Hepatocyte (in vitro differentiated cells): ENCODE measurements around the gene CPEB3. TPM values are rescaled to one million over a fixed set of nuclear protein-coding genes. Genes with fewer than 3 reads are reported as not detected.

Experiments used
- DNase-seq: peaks from one replicate; pipeline ENCODE4 v3.0.0-alpha.2; 2016; ENCODE audit warnings: low spot score
- H2AFZ ChIP-seq: fragments of 200-600 bp; sonication (generic); 2 replicates; pipeline ENCODE4 v1.6.0; 2016; ENCODE audit warnings: antibody characterized with exemption, mild to moderate bottlenecking
- H3K27ac ChIP-seq: fragments of 200-600 bp; sonication (generic); 2 replicates; pipeline ENCODE4 v1.5.1; 2016; ENCODE audit warnings: mild to moderate bottlenecking
- H3K27me3 ChIP-seq: fragments of 200-600 bp; sonication (generic); 2 replicates; pipeline ENCODE4 v1.6.1; 2016
- H3K36me3 ChIP-seq: fragments of 200-600 bp; sonication (generic); replicated peaks from 2 replicates; pipeline ENCODE4 v1.5.1; 2016; ENCODE audit warnings: low read depth; ENCODE audit not compliant: insufficient read depth
- H3K4me1 ChIP-seq: fragments of 200-600 bp; sonication (generic); 2 replicates; pipeline ENCODE4 v1.5.1; 2016; ENCODE audit warnings: mild to moderate bottlenecking, moderate library complexity; ENCODE audit not compliant: insufficient read depth
- H3K4me2 ChIP-seq: fragments of 200-600 bp; sonication (generic); 2 replicates; pipeline ENCODE4 v1.6.0; 2016
- H3K4me3 ChIP-seq: fragments of 200-600 bp; sonication (generic); 2 replicates; pipeline ENCODE4 v1.5.1; 2016; ENCODE audit warnings: mild to moderate bottlenecking
- H3K79me2 ChIP-seq: fragments of 200-600 bp; sonication (generic); 2 replicates; pipeline ENCODE4 v1.6.0; 2017; ENCODE audit warnings: mild to moderate bottlenecking
- H3K9me2 ChIP-seq: fragments of 200-600 bp; sonication (generic); replicated peaks from 2 replicates; pipeline ENCODE4 v1.6.0; 2017; ENCODE audit warnings: mild to moderate bottlenecking; ENCODE audit not compliant: insufficient read depth
- H3K9me3 ChIP-seq: fragments of 200-600 bp; sonication (generic); 2 replicates; pipeline ENCODE4 v1.5.1; 2016; ENCODE audit warnings: low read depth, mild to moderate bottlenecking
- H4K20me1 ChIP-seq: fragments of 200-600 bp; sonication (generic); 2 replicates; pipeline ENCODE4 v1.6.0; 2016; ENCODE audit warnings: mild to moderate bottlenecking; ENCODE audit not compliant: insufficient read depth, poor library complexity, severe bottlenecking
- EZH2 ChIP-seq: fragments of 200-600 bp; sonication (generic); IDR thresholded peaks from 2 replicates; pipeline ENCODE4 v1.6.1; 2016; ENCODE audit warnings: antibody characterized with exemption, mild to moderate bottlenecking, borderline replicate concordance
- EZH2phosphoT487 ChIP-seq: fragments of 200-600 bp; sonication (generic); IDR thresholded peaks from one replicate; pipeline ENCODE4 v1.6.1; 2018; ENCODE audit warnings: antibody characterized with exemption, mild to moderate bottlenecking, low read depth, moderate library complexity; ENCODE audit not compliant: unreplicated experiment, severe bottlenecking
- WGBS: methylation state at CpG from one replicate; pipeline ENCODE4 v1.1.6; 2016; ENCODE audit warnings: low lambda C conversion rate; ENCODE audit errors: missing lambda C conversion rate; 5-methylcytosine and 5-hydroxymethylcytosine counted together
- polyA plus RNA-seq: library from polyadenylated mRNA; unstranded; fragments of >200 nt; fragmentation: Nextera tagmentation; extraction: Ambion mirVana; gene quantifications from 2 replicates; pipeline ENCODE4 v1.2.1, GENCODE V29; 2016
- total RNA-seq: library from RNA; depleted of rRNA; stranded (reverse); fragments of >200 nt; gene quantifications from 2 replicates; pipeline ENCODE4 v1.2.3, GENCODE V29; 2014
- TF ChIP-seq, protein P1 (sequence below): fragments of 200-600 bp; sonication (generic); IDR thresholded peaks from 2 replicates; pipeline ENCODE4 v1.5.1; 2016; ENCODE audit warnings: antibody characterized with exemption, mild to moderate bottlenecking; ENCODE audit not compliant: poor library complexity

Gene CPEB3
- total and polyA plus RNA-seq, 2 experiments from 2014 or later = 4.0 to 4.9 TPM

DNA sequence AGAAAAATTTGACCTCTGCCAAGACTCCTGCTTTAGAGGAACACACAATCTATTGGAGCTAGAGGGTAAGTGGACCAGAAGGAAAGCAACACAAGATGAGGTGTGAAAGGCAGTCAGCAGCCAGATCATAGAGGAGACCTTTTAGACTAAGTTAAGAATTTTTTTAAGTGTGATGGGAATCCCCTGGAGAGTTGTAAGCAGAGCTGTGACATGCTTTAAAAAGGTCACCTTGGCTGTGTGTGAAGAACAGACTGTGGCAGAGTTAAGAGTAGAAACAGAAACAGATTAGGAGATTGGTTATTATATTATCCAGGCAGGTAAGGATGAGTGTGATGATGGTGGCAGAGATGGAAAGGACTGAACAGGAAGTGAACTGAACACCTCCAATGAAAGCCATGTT, 23.5 kb downstream of the CPEB3 start:
- Histone ChIP-seq H3K27me3 (no peaks in the 10 kb centered on the region), H3K4me2 (no peak overlapping the region), H2AFZ (no peak overlapping the region), H3K27ac (no peak overlapping the region), H3K79me2 (no peaks in the 10 kb centered on the region), H4K20me1 (no peaks in the 10 kb centered on the region), H3K4me1 (peaks cover 3% of the 10 kb centered on the region), H3K9me3 (no peaks in the 10 kb centered on the region), H3K4me3 (no peak overlapping the region), H3K9me2 (no peaks in the 10 kb centered on the region), H3K36me3 (no peaks in the 10 kb centered on the region)
- no peak for DNase-seq
- TF ChIP-seq EZH2 (no peak), EZH2phosphoT487 (no peak)
- TF ChIP-seq, protein P1, sequence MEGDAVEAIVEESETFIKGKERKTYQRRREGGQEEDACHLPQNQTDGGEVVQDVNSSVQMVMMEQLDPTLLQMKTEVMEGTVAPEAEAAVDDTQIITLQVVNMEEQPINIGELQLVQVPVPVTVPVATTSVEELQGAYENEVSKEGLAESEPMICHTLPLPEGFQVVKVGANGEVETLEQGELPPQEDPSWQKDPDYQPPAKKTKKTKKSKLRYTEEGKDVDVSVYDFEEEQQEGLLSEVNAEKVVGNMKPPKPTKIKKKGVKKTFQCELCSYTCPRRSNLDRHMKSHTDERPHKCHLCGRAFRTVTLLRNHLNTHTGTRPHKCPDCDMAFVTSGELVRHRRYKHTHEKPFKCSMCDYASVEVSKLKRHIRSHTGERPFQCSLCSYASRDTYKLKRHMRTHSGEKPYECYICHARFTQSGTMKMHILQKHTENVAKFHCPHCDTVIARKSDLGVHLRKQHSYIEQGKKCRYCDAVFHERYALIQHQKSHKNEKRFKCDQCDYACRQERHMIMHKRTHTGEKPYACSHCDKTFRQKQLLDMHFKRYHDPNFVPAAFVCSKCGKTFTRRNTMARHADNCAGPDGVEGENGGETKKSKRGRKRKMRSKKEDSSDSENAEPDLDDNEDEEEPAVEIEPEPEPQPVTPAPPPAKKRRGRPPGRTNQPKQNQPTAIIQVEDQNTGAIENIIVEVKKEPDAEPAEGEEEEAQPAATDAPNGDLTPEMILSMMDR = no peak

DNA sequence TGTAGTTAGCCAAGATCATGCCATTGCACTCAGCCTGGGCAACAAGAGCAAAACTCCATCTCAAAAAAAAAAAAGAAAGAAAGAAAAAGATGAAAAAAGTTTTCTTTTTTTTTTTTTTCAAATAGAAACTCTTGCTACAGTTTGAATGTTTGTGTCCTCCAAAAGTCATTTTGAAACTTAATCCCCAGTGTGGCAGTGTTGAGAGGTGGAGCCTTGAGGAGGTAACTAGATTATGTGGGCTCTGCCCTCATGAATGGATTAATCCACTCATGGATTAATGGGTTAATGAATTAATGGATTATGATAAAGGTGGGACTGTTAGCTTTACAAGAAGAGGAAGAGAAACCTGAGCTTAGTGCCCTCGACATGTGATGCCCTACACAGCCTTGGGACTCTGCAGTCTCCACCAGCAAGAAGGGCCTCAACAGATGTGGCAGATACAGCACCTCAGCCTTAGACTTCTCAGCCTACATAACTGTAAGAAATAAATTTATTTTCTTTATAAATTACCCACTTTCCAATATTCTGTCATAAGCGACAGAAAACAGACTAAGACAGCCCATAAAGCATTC, 25.1 kb downstream of the CPEB3 start:
- Histone ChIP-seq H3K4me3 (no peak overlapping the region), H3K9me3 (no peaks in the 10 kb centered on the region), H2AFZ (no peak overlapping the region), H4K20me1 (no peaks in the 10 kb centered on the region), H3K4me2 (no peak overlapping the region), H3K9me2 (no peaks in the 10 kb centered on the region), H3K27ac (no peak overlapping the region), H3K36me3 (no peaks in the 10 kb centered on the region), H3K79me2 (no peaks in the 10 kb centered on the region), H3K27me3 (no peaks in the 10 kb centered on the region), H3K4me1 (peaks cover 3% of the 10 kb centered on the region)
- WGBS = 72% methylated on average over 2 of the region's 2 CpGs
- no peak for DNase-seq
- TF ChIP-seq EZH2 = no peak
- TF ChIP-seq EZH2phosphoT487 = no peak
- TF ChIP-seq, protein P1 = no peak

DNA sequence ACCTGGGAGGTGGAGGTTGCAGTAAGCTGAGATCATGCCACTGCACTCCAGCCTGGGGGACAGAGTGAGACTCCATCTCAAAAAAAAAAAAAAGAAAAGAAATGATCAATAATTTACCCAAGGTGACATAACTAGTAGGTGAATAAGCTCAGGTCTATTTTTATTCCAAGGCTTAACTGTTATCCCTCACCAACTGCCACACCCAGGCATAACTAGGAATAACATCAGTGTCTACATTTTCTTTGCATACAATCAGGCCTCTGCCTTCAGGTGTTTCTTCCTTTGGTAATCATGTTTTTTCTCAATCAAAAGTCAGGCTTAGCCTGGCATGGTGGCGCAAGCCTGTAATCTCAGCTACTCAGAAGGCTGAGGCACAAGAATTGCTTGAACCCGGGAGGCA, 26.6 kb downstream of the CPEB3 start:
- Histone ChIP-seq H3K36me3 (no peaks in the 10 kb centered on the region), H3K27me3 (no peaks in the 10 kb centered on the region), H3K9me3 (no peaks in the 10 kb centered on the region), H3K9me2 (no peaks in the 10 kb centered on the region), H3K4me3 (no peak overlapping the region), H4K20me1 (no peaks in the 10 kb centered on the region), H3K27ac (no peak overlapping the region), H2AFZ (no peak overlapping the region), H3K79me2 (peaks cover 2% of the 10 kb centered on the region), H3K4me2 (no peak overlapping the region), H3K4me1 (peaks cover 3% of the 10 kb centered on the region)
- DNase-seq = no peak
- WGBS = 100% methylated on average over 2 of the region's 2 CpGs
- TF ChIP-seq, protein P1 = no peak
- no peak for TF ChIP-seq EZH2phosphoT487
- no peak for TF ChIP-seq EZH2

DNA sequence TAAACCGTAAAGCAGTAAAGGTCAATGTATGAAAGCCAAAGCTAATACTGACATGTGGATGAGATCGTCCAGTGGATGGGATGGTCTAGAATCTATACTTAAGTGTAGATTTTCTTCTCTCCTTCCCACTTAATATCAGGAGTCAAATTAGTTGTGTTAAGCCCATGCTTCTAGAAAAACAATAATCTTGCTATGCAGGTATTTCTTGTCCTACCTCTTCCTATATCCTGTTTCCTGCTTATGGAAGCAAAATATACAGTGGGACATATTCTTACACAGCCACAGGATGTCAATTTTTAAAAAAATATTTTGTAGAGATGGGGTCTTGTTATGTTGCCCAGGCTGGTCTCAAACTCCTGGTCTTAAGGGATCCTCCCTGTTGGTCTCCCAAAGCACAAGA, 27.5 kb downstream of the CPEB3 start:
- Histone ChIP-seq H3K4me2 (no peak overlapping the region), H3K9me2 (no peaks in the 10 kb centered on the region), H3K4me3 (no peak overlapping the region), H2AFZ (no peak overlapping the region), H3K4me1 (peaks cover 3% of the 10 kb centered on the region), H3K9me3 (no peaks in the 10 kb centered on the region), H4K20me1 (no peaks in the 10 kb centered on the region), H3K27me3 (no peaks in the 10 kb centered on the region), H3K27ac (no peak overlapping the region), H3K79me2 (peaks cover 2% of the 10 kb centered on the region), H3K36me3 (no peaks in the 10 kb centered on the region)
- TF ChIP-seq EZH2 (no peak), EZH2phosphoT487 (no peak)
- TF ChIP-seq, protein P1 = no peak
- 92% methylated on average over 2 of the region's 2 CpGs for WGBS
- no peak for DNase-seq
